ENCODE measurements around the gene HAPSTR1.

HAPSTR1 gene

GRCh38 chr16:9054460-9054859, 37.0 kb upstream of the HAPSTR1 start:
- TF ChIP-seq POLR2AphosphoS5 (IDR thresholded peaks at IDR 0.05; ENCODE audit: low read depth, low read length) (no peak), TAF1 (IDR thresholded peaks at IDR 0.05; ENCODE audit: borderline replicate concordance, low read depth, low read length) (no peak), POLR2A (IDR thresholded peaks at IDR 0.05; ENCODE audit: low read depth, low read length) (no peak)
- no peak for DNase-seq (ENCODE audit: insufficient read length)
- FAIRE-seq = no peak

GRCh38 chr16:9055115-9055514, 36.3 kb upstream of the HAPSTR1 start:
- TF ChIP-seq POLR2AphosphoS5 (IDR thresholded peaks at IDR 0.05; ENCODE audit: low read depth, low read length) = no peak
- no peak for TF ChIP-seq TAF1 (IDR thresholded peaks at IDR 0.05; ENCODE audit: borderline replicate concordance, low read depth, low read length)
- TF ChIP-seq POLR2A (IDR thresholded peaks at IDR 0.05; ENCODE audit: low read depth, low read length) = no peak
- FAIRE-seq = no peak

GRCh38 chr16:9055661-9056060, 35.8 kb upstream of the HAPSTR1 start:
- TF ChIP-seq TAF1 (IDR thresholded peaks at IDR 0.05; ENCODE audit: borderline replicate concordance, low read depth, low read length) (no peak), POLR2A (IDR thresholded peaks at IDR 0.05; ENCODE audit: low read depth, low read length) (no peak), POLR2AphosphoS5 (IDR thresholded peaks at IDR 0.05; ENCODE audit: low read depth, low read length) (no peak)
- FAIRE-seq = no peak
- DNase-seq (ENCODE audit: insufficient read length) = no peak

More at GRCh38 chr16:9055115-9055514, 36.3 kb upstream of the HAPSTR1 start:
- DNase-seq (ENCODE audit: insufficient read length) = no peak

- TF ChIP-seq TAF1 (IDR thresholded peaks at IDR 0.05; ENCODE audit: borderline replicate concordance, low read depth, low read length) (no peak), POLR2AphosphoS5 (IDR thresholded peaks at IDR 0.05; ENCODE audit: low read depth, low read length) (no peak), POLR2A (IDR thresholded peaks at IDR 0.05; ENCODE audit: low read depth, low read length) (no peak)
- FAIRE-seq = no peak
- no peak for DNase-seq (ENCODE audit: insufficient read length)
Observed at GRCh38 chr16:9056061-9056460, 35.4 kb upstream of the HAPSTR1 start.

- FAIRE-seq (no peak), DNase-seq (ENCODE audit: insufficient read length) (no peak)
- TF ChIP-seq POLR2A (IDR thresholded peaks at IDR 0.05; ENCODE audit: low read depth, low read length) = no peak
- TF ChIP-seq POLR2AphosphoS5 (IDR thresholded peaks at IDR 0.05; ENCODE audit: low read depth, low read length) = no peak
- no peak for TF ChIP-seq TAF1 (IDR thresholded peaks at IDR 0.05; ENCODE audit: borderline replicate concordance, low read depth, low read length)
Observed at GRCh38 chr16:9058211-9058610, 33.2 kb upstream of the HAPSTR1 start.

GRCh38 chr16:9060225-9060624, 31.2 kb upstream of the HAPSTR1 start:
- FAIRE-seq = no peak
- TF ChIP-seq TAF1 (IDR thresholded peaks at IDR 0.05; ENCODE audit: borderline replicate concordance, low read depth, low read length) = no peak
- no peak for TF ChIP-seq POLR2A (IDR thresholded peaks at IDR 0.05; ENCODE audit: low read depth, low read length)
- TF ChIP-seq POLR2AphosphoS5 (IDR thresholded peaks at IDR 0.05; ENCODE audit: low read depth, low read length) = no peak

GRCh38 chr16:9061358-9061813, 30.1 kb upstream of the HAPSTR1 start:
- no peak for DNase-seq (ENCODE audit: insufficient read length)
- no peak for TF ChIP-seq TAF1 (IDR thresholded peaks at IDR 0.05; ENCODE audit: borderline replicate concordance, low read depth, low read length)
- TF ChIP-seq POLR2A (IDR thresholded peaks at IDR 0.05; ENCODE audit: low read depth, low read length) = no peak
- no peak for TF ChIP-seq POLR2AphosphoS5 (IDR thresholded peaks at IDR 0.05; ENCODE audit: low read depth, low read length)
- FAIRE-seq = no peak

More at GRCh38 chr16:9060225-9060624, 31.2 kb upstream of the HAPSTR1 start:
- no peak for DNase-seq (ENCODE audit: insufficient read length)

- DNase-seq (ENCODE audit: insufficient read length) = no peak
- FAIRE-seq = no peak
- no peak for TF ChIP-seq TAF1 (IDR thresholded peaks at IDR 0.05; ENCODE audit: borderline replicate concordance, low read depth, low read length)
- TF ChIP-seq POLR2AphosphoS5 (IDR thresholded peaks at IDR 0.05; ENCODE audit: low read depth, low read length) = no peak
Observed at GRCh38 chr16:9062301-9062700, 29.1 kb upstream of the HAPSTR1 start.

GRCh38 chr16:9065077-9065476, 26.4 kb upstream of the HAPSTR1 start:
- no peak for TF ChIP-seq POLR2A (IDR thresholded peaks at IDR 0.05; ENCODE audit: low read depth, low read length)
- no peak for TF ChIP-seq POLR2AphosphoS5 (IDR thresholded peaks at IDR 0.05; ENCODE audit: low read depth, low read length)
- no peak for TF ChIP-seq TAF1 (IDR thresholded peaks at IDR 0.05; ENCODE audit: borderline replicate concordance, low read depth, low read length)
- DNase-seq (ENCODE audit: insufficient read length) = no peak
- no peak for FAIRE-seq

GRCh38 chr16:9068886-9069285, 22.6 kb upstream of the HAPSTR1 start:
- TF ChIP-seq POLR2A (IDR thresholded peaks at IDR 0.05; ENCODE audit: low read depth, low read length) (no peak), TAF1 (IDR thresholded peaks at IDR 0.05; ENCODE audit: borderline replicate concordance, low read depth, low read length) (no peak), POLR2AphosphoS5 (IDR thresholded peaks at IDR 0.05; ENCODE audit: low read depth, low read length) (no peak)
- DNase-seq (ENCODE audit: insufficient read length) (no peak), FAIRE-seq (no peak)

- DNase-seq (ENCODE audit: insufficient read length) (no peak), FAIRE-seq (no peak)
- TF ChIP-seq TAF1 (IDR thresholded peaks at IDR 0.05; ENCODE audit: borderline replicate concordance, low read depth, low read length) (no peak), POLR2AphosphoS5 (IDR thresholded peaks at IDR 0.05; ENCODE audit: low read depth, low read length) (no peak), POLR2A (IDR thresholded peaks at IDR 0.05; ENCODE audit: low read depth, low read length) (no peak)
Observed at GRCh38 chr16:9070254-9070653, 21.2 kb upstream of the HAPSTR1 start.

GRCh38 chr16:9071377-9071776, 20.1 kb upstream of the HAPSTR1 start:
- no peak for DNase-seq (ENCODE audit: insufficient read length)
- no peak for FAIRE-seq
- no peak for TF ChIP-seq POLR2A (IDR thresholded peaks at IDR 0.05; ENCODE audit: low read depth, low read length)
- no peak for TF ChIP-seq TAF1 (IDR thresholded peaks at IDR 0.05; ENCODE audit: borderline replicate concordance, low read depth, low read length)
- no peak for TF ChIP-seq POLR2AphosphoS5 (IDR thresholded peaks at IDR 0.05; ENCODE audit: low read depth, low read length)

Measured in GM12892 (cell line).